T-helper 2 cell treated with Interferon-gamma antibody and Interleukin-4, amounts not matched to agents 100 ng/mL and 5 ng/mL, for 36 hours (primary cell): ENCODE data around the gene VPS13D. TPM values are rescaled to one million over a fixed set of nuclear protein-coding genes. Genes with fewer than 3 reads are reported as not detected.

Source experiments
- intact Hi-C: fragments of 100-400 bp; cut with micrococcal nuclease; formaldehyde crosslinking; loops from one replicate; pipeline ENCODE4 v1.15.1; 2023
- total RNA-seq: library from RNA; stranded (reverse); gene quantifications from 2 replicates; pipeline ENCODE4 v1.2.3, GENCODE V29; 2022

Gene VPS13D
- total RNA-seq, 1 donor from 2014 or later: 30.9 TPM

GRCh38 chr1:12461754-12462153 lies 231.9 kb downstream of the VPS13D start:
- intact Hi-C loops: no loop called here

DNA sequence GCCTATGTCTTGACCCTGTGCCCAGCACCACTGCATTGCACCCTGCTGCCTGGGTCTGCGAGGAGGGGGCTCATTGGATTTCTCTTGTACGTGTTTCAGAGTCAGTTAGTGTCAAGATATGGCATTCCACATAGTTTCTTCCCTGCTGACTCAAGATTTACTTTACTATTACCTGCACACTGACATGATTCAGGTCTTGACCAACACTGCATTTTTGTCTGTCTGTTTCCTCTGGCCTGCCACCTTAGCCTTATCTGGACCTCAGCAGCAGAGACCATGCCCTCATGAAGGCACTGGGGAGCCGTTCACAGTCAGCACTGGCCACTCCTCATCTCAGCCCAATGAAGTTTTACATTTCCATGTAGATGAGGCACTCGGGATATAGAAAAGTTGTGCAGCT lies 232.8 kb downstream of the VPS13D start:
- intact Hi-C loops: no loop called here

DNA sequence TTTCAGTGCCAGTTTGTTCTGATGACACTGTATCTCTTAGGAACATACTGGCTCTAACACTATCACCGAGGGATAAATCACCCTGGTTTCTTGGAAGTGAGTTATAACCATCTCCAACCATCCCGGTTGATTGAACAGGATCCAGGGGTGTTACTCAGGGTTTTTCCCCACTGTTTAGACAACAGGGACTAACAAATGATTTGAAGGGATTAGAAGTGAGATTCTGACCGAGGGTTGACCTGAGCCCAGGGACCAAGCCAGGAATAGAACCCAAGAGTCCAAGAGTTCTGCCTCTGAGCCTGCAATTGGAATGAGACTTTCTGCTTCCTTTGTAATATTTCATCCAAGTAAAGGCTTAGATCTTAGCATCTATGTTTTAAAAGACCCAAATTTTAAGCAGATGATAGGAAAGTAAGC lies 234.2 kb downstream of the VPS13D start:
- intact Hi-C loops: no loop called here

GRCh38 chr1:12464598-12465056 lies 234.8 kb downstream of the VPS13D start:
- intact Hi-C loops: no loop called here

GRCh38 chr1:12465126-12465525 lies 235.3 kb downstream of the VPS13D start:
- intact Hi-C loops: no loop called here

- intact Hi-C loops: no loop called here
Observed at GRCh38 chr1:12466816-12467215, 237.0 kb downstream of the VPS13D start.

DNA sequence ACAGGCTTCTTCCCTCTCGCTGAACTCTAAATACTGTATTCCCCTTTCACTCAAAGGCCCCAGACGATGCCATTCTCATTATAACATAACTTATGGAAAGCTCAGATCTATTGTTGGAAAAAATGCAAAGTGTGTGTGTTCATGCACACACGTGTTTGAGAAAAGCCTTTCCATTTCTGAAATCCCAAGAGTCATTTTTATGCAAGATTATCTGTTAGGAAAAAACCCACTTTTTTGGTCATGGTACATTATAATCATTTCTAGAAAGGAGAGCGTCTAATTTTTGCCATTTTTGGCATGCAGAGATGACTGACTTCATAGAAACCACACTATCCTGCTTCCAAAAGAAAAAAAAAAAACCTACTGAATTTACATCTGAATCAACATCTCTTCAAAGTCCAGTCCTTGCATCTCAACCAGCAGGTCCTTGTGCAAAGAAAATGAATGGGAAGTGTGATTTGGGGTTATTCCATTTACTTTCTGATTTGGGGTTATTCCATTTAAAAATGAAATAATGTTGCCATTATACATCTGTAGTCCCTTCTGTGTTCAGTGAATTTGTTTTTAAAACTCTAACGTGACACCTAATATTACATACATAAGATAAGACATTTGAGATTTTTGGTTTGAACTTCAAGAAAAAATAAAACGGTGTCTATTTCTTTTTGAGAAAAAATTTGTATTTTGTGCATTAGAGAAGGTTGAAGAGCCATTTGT lies 237.9 kb downstream of the VPS13D start:
- intact Hi-C loops: no loop called here

DNA sequence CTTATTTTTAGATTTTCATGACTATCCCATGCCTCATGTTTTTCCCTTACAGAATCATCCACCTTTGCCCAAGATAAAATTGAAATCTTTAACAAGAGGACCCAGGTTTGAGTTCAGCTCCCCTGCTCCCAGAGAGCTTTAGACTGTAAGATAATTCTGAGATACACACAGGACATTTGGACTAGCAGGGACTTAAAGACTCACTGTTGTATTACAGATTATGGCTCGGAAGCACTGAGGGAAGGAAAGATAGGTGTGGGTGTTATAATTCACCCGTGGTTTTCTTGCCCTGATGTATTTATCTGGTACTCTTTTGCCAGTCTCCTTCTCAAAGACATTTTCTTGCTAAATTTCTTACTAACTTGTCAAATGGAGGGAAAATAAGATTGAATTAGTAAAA lies 238.5 kb downstream of the VPS13D start:
- intact Hi-C loops: no loop called here

DNA sequence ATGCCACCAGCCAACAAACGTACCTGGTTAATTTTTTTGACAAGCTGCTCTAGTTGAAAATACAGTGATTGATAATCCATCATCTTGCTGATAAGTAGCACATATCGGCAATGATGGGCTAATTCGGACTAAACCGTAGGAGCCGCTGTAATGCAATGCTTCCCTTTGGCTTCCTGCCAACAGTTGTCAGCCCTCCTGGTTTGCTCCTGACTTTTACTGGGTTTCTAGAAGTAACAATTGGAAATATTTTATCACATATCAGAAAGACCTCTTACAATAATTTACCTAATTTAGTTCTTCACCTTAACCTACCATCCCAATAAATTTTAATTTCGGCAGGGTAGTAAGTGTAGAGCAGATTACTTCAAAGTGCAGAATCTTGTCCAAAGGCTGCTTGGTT lies 239.7 kb downstream of the VPS13D start:
- intact Hi-C loops: no loop called here

DNA sequence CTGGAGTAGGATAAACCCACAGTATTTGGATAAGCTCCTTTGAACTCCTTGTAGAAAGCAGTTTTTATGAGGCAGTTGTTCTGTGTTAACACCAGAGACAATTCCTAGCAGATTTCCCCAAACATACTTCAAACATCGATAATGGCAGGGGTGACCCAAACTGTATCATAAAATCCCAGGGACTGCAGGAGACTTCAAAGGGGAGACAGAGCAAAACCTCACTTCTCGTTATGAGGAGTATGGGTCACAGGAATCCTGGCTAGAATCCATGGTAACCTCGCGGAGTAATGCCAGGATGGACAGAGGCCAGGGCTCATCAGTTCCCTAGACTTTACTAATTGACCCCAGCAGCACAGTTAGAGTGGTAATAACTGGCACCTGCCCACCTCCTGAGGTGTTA lies 240.2 kb downstream of the VPS13D start:
- intact Hi-C loops: loop anchor here (10.0 kb wide), 1 partner anchor 85 kb away; no protein-coding TSS in a partner anchor

DNA sequence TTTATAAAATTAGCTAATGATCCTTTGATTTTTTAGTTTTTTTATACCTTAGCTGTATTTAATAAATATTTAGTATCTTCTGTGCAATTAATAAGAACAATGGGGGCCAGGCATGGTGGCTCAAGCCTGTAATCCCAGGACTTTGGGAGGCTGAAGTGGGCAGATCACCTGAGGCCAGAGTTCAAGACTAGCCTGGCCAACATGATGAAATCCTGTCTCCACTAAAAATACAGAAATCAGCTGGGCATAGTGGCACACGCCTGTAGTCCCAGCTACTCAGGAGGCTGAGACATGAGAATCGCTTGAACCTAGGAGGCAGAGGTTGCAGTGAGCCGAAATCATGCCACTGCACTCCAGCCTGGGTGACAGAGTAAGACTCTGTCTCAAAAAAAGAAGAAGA lies 241.1 kb downstream of the VPS13D start:
- intact Hi-C loops: loop anchor here (10.0 kb wide), 1 partner anchor 86 kb away; no protein-coding TSS in a partner anchor

- intact Hi-C loops: loop anchor here (2.0 to 10.0 kb wide), 2 partner anchors 37 to 87 kb away; no protein-coding TSS in a partner anchor
Observed at GRCh38 chr1:12472156-12472797, 242.4 kb downstream of the VPS13D start.

- intact Hi-C loops: loop anchor here (1.0 to 10.0 kb wide), 5 partner anchors 24 to 88 kb away; no protein-coding TSS in a partner anchor
Observed at GRCh38 chr1:12472798-12473551, 243.1 kb downstream of the VPS13D start.

DNA sequence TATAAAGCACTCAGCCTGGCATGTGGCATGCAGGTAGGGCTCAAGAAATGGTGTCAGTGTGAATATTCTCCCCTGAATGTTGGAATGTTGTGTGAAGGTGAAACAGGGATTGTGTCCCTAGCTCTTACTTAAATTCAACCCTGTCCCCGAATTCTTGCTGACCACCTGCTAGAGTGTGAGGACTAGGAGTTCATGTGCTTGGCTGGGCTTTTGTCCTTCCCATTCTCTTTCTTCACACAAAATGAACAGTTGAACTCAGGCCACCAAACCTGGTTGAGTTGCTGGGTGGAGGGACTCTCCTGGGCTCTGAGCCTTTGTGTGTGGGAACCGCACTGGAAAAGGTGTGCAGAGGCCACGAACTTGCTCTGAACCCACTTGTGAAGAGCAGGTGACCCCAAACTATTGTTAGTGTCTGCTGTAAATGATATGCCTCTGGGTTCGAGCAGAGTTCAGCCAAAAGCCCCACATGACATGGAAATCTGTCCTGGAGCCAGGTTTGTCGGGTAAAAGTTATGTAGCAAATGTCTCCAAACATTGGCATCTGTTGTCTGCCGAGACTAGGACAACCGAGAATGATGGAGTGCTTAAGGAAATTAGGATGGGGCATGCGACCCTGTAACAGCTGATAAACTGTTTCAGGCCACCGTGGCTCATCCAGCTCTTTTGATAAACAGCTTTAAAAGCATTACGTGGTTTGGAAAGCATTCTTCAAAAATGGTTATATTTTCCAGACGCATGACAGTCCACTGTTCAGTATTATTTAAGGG lies 243.9 kb downstream of the VPS13D start:
- intact Hi-C loops: loop anchor here (1.0 to 10.0 kb wide), 5 partner anchors 24 to 89 kb away; no protein-coding TSS in a partner anchor

DNA sequence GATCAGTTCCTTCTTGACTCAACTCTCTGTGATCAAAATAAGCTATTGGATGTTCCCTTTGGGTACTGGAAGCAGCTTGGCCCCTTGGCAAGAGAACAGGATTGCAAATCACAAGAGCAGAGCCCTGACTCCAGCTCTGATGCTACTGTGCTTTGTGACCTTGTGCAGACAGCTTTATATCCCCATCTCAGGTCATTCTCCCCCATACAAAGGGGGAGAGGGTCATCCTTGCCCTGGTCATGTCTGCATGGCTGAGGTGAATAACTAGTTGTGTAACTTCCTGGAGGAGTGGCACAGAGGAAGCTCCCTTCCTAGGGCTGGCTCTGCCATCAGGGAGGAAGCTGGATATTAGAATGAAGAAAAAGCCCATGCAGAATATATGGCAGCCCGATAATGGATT lies 245.3 kb downstream of the VPS13D start:
- intact Hi-C loops: loop anchor here (10.0 kb wide), 1 partner anchor 90 kb away; no protein-coding TSS in a partner anchor

GRCh38 chr1:12475530-12475934 lies 245.7 kb downstream of the VPS13D start:
- intact Hi-C loops: loop anchor here (10.0 kb wide), 1 partner anchor 91 kb away; no protein-coding TSS in a partner anchor

DNA sequence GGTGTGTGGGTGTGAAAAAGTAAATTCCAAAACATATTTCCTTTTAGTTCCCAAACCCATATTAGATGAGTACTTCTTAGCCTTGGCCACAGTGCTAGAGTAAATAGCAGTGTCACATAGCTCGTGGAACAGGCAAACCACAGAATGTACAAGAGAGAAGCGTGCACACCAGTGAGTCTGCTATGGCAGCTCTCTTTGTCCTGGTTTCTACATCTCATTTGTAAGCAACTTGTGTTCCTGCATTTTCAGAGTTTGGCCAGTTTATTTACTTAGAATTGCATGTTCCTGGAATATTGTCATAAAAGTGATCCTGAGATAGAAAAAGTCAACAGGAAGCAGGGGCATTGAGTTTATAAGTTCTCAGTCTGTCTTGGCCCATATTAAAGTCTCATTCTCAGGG lies 246.1 kb downstream of the VPS13D start:
- intact Hi-C loops: loop anchor here (10.0 kb wide), 1 partner anchor 91 kb away; no protein-coding TSS in a partner anchor

- intact Hi-C loops: loop anchor here (10.0 kb wide), 1 partner anchor 93 kb away; no protein-coding TSS in a partner anchor
Observed at GRCh38 chr1:12477314-12477713, 247.5 kb downstream of the VPS13D start.

DNA sequence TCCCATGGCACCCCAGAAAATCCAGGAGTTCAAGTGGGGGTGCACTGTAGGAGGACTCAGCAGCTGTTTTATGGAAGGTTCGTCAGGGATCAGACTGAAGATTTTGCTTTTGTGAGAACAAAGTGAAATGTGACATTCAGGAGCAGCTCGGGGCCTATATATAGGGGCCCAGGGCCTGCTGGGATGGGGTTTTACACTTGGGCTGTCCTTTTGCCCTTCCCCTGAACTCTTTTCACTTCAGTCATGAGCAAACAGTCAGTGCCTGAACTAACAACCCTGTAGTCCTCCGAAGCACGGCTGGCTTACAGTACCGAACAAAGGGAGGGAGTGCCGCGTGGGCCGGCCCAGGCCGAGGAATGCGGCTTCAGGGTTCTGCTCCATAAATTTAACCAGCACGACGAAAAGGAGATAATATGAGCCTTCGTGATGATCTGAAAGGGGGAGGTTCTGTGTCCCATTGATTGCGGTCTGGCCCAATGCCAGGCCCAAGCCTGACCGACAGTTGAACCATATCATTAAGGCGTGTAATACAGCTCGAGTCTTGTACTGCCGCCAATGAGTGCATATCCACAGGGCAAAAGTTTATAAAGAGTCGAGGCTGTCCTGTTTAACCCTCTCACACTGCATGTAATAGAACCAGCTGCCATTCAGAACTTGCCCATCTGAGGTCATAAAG lies 248.2 kb downstream of the VPS13D start:
- intact Hi-C loops: loop anchor here (1.0 to 10.0 kb wide), 3 partner anchors 33 to 93 kb away; no protein-coding TSS in a partner anchor

DNA sequence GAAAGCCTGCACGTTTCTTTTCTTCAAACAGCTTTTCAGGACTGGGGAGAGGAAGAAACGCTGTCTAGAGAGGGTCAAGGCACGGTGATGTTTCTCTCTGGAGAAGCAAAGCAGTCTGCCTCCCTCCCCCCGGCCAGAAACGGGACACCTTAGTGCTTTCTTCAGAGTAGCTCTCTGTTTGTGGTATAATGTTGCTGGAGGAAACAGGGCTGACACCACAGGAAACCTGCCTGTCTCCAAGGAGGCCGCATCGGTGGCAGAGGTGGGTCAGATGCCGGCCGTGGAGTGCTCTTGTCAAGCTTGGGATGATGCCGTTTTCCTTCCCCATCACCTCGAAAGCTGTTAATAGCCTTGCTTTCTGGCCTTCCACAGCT lies 248.8 kb downstream of the VPS13D start:
- intact Hi-C loops: loop anchor here (1.0 to 10.0 kb wide), 3 partner anchors 33 to 94 kb away; no protein-coding TSS in a partner anchor
